ENCODE data around the gene TTI1. TPM values are rescaled to one million over a fixed set of nuclear protein-coding genes. Genes with fewer than 3 reads are reported as not detected.

Gene TTI1
- polyA plus RNA-seq, 1 of the 3 experiments (the other 2 are of a cell fraction), result 15.6 TPM

DNA sequence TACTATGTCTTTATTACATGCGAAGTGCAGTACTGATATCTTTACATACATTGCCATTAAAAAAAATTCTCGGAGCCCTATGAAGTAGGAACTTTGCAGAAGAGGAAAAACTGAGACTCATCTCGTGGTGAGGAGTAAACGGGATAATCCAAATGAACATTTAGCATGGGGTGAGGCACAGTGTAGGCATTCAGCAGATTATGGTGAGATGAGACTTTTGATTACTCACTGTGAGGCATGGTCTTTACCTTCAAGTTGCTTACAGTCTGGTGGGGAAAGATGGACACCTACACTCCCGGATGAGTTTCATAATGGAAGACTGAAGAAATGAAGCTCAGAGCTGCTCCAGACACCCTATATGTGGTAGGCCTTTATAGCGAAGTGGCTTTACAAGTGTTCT, 1.7 kb upstream of the TTI1 start:
- Histone ChIP-seq H3K36me3 (replicated peaks in 1 of 2; ENCODE audit: control insufficient read depth in 1 of 2, insufficient read depth in 2 of 2, low read length in 1 of 2) (peaks cover 30 to 37% of the 10 kb centered on the region in 2 experiments), H3K4me1 (ENCODE audit: control insufficient read depth in 1 of 2, insufficient read depth in 2 of 2, low read depth in 1 of 2, low read length in 1 of 2) (peaks cover 8 to 25% of the 10 kb centered on the region in 2 experiments), H3K9me3 (no peaks in the 10 kb centered on the region), H3K27ac (ENCODE audit: low read depth in 2 of 2, low read length in 1 of 2) (no peak overlapping the region), H3K4me2 (peak overlapping the region; percentile 86), H3K9ac (peak overlapping the region; percentile 94; the same call in 1 of the 2 replicates), H2AFZ (ENCODE audit: low read depth) (no peak overlapping the region), H3K9me2 (no peaks in the 10 kb centered on the region), H3K27me3 (ENCODE audit: insufficient read depth) (no peaks in the 10 kb centered on the region), H4K20me1 (ENCODE audit: insufficient read depth) (peaks cover 4% of the 10 kb centered on the region; the same call in 1 of the 2 replicates), H3F3A (replicated peaks; ENCODE audit: insufficient read depth) (no peaks in the 10 kb centered on the region), H3K4me3 (ENCODE audit: low read depth in 2 of 2, low read length in 1 of 2) (peak overlapping the region; percentile 83 to 99), H3K79me2 (ENCODE audit: insufficient read depth) (peaks cover 98% of the 10 kb centered on the region)
- ChIA-PET POLR2A (no interaction called here), CTCF (interaction anchor here (2.1 to 2.5 kb wide), 2 partner anchors 43 to 187 kb away, joined by 6 to 9 read pairs; no protein-coding TSS in a partner anchor)
- DNase-seq, result no peak
- WGBS (ENCODE audit: low lambda C conversion rate), result 83% methylated on average over 6 of the region's 6 CpGs
- TF ChIP-seq SIN3A (IDR thresholded peaks at IDR 0.05; ENCODE audit: borderline replicate concordance, low read depth, low read length) (no peak), FOXM1 (IDR thresholded peaks at IDR 0.05; ENCODE audit: low read depth) (no peak), RFX5 (IDR thresholded peaks at IDR 0.05; ENCODE audit: low read length) (no peak), RCOR1 (IDR thresholded peaks at IDR 0.05; ENCODE audit: low read length) (no peak), SMC3 (IDR thresholded peaks at IDR 0.05; ENCODE audit: low read depth, low read length) (no peak), TCF12 (IDR thresholded peaks at IDR 0.05) (no peak), GABPA (IDR thresholded peaks at IDR 0.05; ENCODE audit: low read depth) (no peak), FOSL2 (IDR thresholded peaks at IDR 0.05; ENCODE audit: borderline replicate concordance, low read depth) (no peak), ELF1 (IDR thresholded peaks at IDR 0.05) (no peak), NRF1 (IDR thresholded peaks at IDR 0.05; ENCODE audit: low read depth, low read length) (no peak), TEAD4 (IDR thresholded peaks at IDR 0.05; ENCODE audit: borderline replicate concordance, insufficient read depth) (no peak)
- TF ChIP-seq, protein P1, sequence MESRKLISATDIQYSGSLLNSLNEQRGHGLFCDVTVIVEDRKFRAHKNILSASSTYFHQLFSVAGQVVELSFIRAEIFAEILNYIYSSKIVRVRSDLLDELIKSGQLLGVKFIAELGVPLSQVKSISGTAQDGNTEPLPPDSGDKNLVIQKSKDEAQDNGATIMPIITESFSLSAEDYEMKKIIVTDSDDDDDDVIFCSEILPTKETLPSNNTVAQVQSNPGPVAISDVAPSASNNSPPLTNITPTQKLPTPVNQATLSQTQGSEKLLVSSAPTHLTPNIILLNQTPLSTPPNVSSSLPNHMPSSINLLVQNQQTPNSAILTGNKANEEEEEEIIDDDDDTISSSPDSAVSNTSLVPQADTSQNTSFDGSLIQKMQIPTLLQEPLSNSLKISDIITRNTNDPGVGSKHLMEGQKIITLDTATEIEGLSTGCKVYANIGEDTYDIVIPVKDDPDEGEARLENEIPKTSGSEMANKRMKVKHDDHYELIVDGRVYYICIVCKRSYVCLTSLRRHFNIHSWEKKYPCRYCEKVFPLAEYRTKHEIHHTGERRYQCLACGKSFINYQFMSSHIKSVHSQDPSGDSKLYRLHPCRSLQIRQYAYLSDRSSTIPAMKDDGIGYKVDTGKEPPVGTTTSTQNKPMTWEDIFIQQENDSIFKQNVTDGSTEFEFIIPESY (IDR thresholded peaks at IDR 0.05; ENCODE audit: borderline replicate concordance, low read depth), result no peak
- TF ChIP-seq, protein P2, sequence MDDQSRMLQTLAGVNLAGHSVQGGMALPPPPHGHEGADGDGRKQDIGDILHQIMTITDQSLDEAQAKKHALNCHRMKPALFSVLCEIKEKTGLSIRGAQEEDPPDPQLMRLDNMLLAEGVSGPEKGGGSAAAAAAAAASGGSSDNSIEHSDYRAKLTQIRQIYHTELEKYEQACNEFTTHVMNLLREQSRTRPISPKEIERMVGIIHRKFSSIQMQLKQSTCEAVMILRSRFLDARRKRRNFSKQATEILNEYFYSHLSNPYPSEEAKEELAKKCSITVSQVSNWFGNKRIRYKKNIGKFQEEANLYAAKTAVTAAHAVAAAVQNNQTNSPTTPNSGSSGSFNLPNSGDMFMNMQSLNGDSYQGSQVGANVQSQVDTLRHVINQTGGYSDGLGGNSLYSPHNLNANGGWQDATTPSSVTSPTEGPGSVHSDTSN (IDR thresholded peaks at IDR 0.05), result no peak

DNA sequence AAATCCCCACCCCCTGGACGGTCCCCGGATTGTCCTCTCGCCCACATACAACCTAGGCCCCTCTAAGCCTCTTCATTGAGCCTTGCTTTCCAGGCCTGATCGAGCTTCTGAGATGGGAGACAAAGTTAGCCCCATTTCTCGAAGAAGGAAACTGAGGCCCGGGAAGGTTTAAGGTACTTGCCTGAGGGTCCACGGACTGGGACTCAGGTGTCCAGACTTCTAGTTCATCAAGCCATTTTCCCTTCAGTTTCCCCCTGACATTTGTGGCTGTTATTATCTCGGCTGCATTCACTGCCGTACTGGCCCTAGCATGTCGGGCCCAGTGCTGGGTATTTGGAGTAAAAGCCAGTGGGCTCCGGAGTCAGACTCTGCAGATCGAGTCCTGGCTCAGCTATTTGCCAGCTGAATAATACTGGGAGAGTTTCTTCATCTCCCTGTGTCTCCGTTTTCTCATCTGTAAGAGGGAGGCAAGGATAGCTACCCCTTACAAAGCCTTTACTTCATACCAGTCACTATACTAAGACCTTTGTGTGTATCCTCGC, 923 bp upstream of the TTI1 start:
- WGBS (ENCODE audit: low lambda C conversion rate), result 12% methylated on average over 14 of the region's 14 CpGs
- Histone ChIP-seq H3K9me3 (no peaks in the 10 kb centered on the region), H3K4me3 (ENCODE audit: low read depth in 2 of 2, low read length in 1 of 2) (peak overlapping the region; percentile 83 to 99), H4K20me1 (ENCODE audit: insufficient read depth) (peaks cover 2% of the 10 kb centered on the region; the same call in 1 of the 2 replicates), H3F3A (replicated peaks; ENCODE audit: insufficient read depth) (no peaks in the 10 kb centered on the region), H3K9ac (peak overlapping the region; percentile 94), H3K27ac (ENCODE audit: low read depth in 2 of 2, low read length in 1 of 2) (peak overlapping the region; percentile 82 to 91), H3K4me2 (peak overlapping the region; percentile 86), H3K9me2 (no peaks in the 10 kb centered on the region), H3K79me2 (ENCODE audit: insufficient read depth) (peaks cover 98% of the 10 kb centered on the region), H3K27me3 (ENCODE audit: insufficient read depth) (no peaks in the 10 kb centered on the region), H2AFZ (ENCODE audit: low read depth) (peak overlapping the region; percentile 82), H3K36me3 (replicated peaks in 1 of 2; ENCODE audit: control insufficient read depth in 1 of 2, insufficient read depth in 2 of 2, low read length in 1 of 2) (peaks cover 30 to 40% of the 10 kb centered on the region in 2 experiments), H3K4me1 (ENCODE audit: control insufficient read depth in 1 of 2, insufficient read depth in 2 of 2, low read depth in 1 of 2, low read length in 1 of 2) (peaks cover 8 to 25% of the 10 kb centered on the region in 2 experiments; a peak in 3 of 4 replicates)
- ChIA-PET POLR2A (no interaction called here), CTCF (interaction anchor here (0.9 to 2.5 kb wide), 9 partner anchors 15 to 470 kb away, joined by 3 to 14 read pairs (median 6); partner anchors contain the start of gene VSTM2L)
- no peak for TF ChIP-seq SIN3A (IDR thresholded peaks at IDR 0.05; ENCODE audit: borderline replicate concordance, low read depth, low read length)
- TF ChIP-seq TAF1 (IDR thresholded peaks at IDR 0.05; ENCODE audit: borderline replicate concordance, low read depth, low read length), result no peak
- no peak for TF ChIP-seq RCOR1 (IDR thresholded peaks at IDR 0.05; ENCODE audit: low read length)
- DNase-seq, result no peak
